Activated CD4-positive, alpha-beta T cell treated with anti-CD3 and anti-CD28 coated beads for 36 hours (primary cell): Measurements from ENCODE around the gene GP1BB. TPM values are rescaled to one million over a fixed set of nuclear protein-coding genes. Genes with fewer than 3 reads are reported as not detected.
"Not testable (repeated sequence)": the region's sequence is repeated elsewhere in the genome, so short reads cannot be mapped to it uniquely, and the experiment has no call there.

ENCODE experiments used
- ATAC-seq: fragments of 200-7000 bp; cut with Tn5 transposase; one replicate; pipeline ENCODE4 v1.10.0; 2021; ENCODE audit warnings: mild to moderate bottlenecking, moderate library complexity
- CTCF ChIA-PET: fragments of 350-600 bp; sonication (Branson Sonifier 250); formaldehyde crosslinking; loops from one replicate; lab custom pipeline; 2021; ENCODE audit warnings: antibody characterized with exemption; lab: Charles Lee
- POLR2A ChIA-PET: fragments of 350-600 bp; sonication (Branson Sonifier 250); formaldehyde crosslinking; loops from one replicate; lab custom pipeline; 2021; ENCODE audit warnings: antibody characterized with exemption, inconsistent platforms; lab: Charles Lee
- DNase-seq: peaks from one replicate; pipeline ENCODE4 v3.0.0-alpha.2; 2020
- H3K27ac Mint-ChIP-seq: one replicate; pipeline ENCODE4 v1.8.0; 2021; ENCODE audit warnings: mixed read lengths
- H3K27me3 Mint-ChIP-seq: one replicate; pipeline ENCODE4 v1.8.0; 2021; ENCODE audit warnings: mixed read lengths
- H3K36me3 Mint-ChIP-seq: one replicate; pipeline ENCODE4 v1.8.0; 2021; ENCODE audit warnings: low read depth, mixed read lengths
- H3K4me1 Mint-ChIP-seq: one replicate; pipeline ENCODE4 v1.8.0; 2021; ENCODE audit warnings: mixed read lengths
- H3K4me3 Mint-ChIP-seq: one replicate; pipeline ENCODE4 v1.8.0; 2021; ENCODE audit warnings: mild to moderate bottlenecking, moderate library complexity, mixed read lengths
- H3K9me3 Mint-ChIP-seq: one replicate; pipeline ENCODE4 v1.8.0; 2021; ENCODE audit warnings: low read depth, mixed read lengths
- intact Hi-C, 2 experiments: fragments of 100-400 bp; cut with DNase I in 1 of 2; cut with micrococcal nuclease in 1 of 2; formaldehyde crosslinking; loops; one replicate each; pipeline versions ENCODE4 v1.14.2 to v1.15.1; 2022 to 2024; cut with DNase I, micrococcal nuclease
- total RNA-seq, 2 experiments: library from RNA; stranded (reverse); gene quantifications; one replicate each; pipeline ENCODE4 v1.2.3, GENCODE V29; 2021

GP1BB gene
- not detected for total RNA-seq

DNA sequence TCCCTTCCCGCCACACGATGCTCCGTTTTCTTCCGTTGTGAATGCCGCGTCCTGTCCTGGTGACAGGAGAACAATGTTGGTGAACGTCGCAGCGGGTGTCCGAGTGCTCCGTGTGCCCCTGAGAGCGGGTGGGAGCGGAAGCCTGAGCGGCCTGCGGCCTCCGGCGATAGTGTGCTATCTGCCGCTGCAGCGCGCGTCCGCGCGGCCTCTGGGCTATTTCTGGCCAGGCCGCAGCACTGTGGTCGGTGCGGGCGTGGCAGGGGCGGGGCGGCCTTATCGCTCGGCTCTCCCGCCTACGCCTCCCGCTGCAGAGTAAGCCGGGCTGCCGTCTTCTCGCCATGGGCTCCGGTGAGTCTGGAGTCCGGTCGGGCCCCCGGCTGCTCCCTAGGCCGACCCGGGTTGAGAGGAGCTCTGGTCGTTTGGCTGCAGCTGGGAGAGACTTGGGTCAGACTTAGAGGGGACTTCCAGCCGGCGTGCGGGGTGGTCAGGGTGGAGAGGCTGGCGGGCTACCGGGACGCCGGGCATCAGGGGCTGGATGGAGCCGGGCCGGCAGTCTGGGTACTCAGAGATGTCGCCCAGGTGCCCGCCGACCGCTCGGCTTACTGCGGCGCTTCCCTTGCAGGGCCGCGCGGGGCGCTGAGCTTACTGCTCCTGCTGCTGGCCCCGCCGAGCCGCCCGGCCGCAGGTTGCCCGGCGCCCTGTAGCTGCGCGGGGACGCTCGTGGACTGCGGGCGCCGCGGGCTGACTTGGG, at the start of gene GP1BB:
Gene GP1BB, plus strand, starts transcription at position 308 of the 751 bp plus-strand sequence. Its CDS starts 31 bp downstream, at position 339.
- intact Hi-C loops, result no loop called here
- ATAC-seq (peak; percentile 64), DNase-seq (peak; percentile 69)
- Mint-ChIP-seq H3K27ac (no peak within 1 kb of the TSS), H3K27me3 (peaks cover 36% of the 10 kb centered on the region), H3K4me3 (peak within 1 kb of the TSS; percentile 35), H3K36me3 (no peaks in the 10 kb centered on the region), H3K4me1 (peaks cover 9% of the 10 kb centered on the region), H3K9me3 (no peaks in the 10 kb centered on the region)
- CTCF ChIA-PET, result interaction anchor here (0.6 to 1.4 kb wide), 17 partner anchors 11 to 358 kb away, joined by 3 to 6 read pairs (median 3); no protein-coding TSS in a partner anchor
- POLR2A ChIA-PET, result interaction anchor here (0.6 kb wide), 1 partner anchor 566 kb away, joined by 4 read pairs; no protein-coding TSS in a partner anchor

DNA sequence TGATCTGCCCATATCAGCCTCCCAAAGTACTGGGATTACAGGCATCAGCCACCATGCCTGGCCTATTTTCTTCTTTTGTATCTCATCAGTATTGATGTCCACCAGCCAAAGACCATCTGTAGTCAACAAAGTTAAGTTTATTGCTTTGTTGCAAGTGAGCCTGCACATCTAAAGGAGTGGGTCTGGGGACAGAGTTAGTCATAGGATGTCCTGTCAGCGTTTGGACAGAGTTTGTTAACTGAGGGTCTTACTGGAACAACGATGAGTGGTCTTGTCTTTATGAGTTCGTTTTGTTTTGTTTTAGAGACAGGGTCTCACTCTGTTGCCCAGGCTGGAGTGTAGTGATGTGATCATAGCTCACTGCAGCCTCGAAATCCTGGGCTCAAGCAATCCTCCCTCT, 49.7 kb upstream of the GP1BB start:
- no peak for ATAC-seq
- Mint-ChIP-seq H3K9me3 (no peaks in the 10 kb centered on the region), H3K27me3 (peaks cover 5% of the 10 kb centered on the region), H3K36me3 (no peaks in the 10 kb centered on the region), H3K4me1 (no peaks in the 10 kb centered on the region), H3K4me3 (no peak overlapping the region), H3K27ac (no peak overlapping the region)
- intact Hi-C loops, result no loop called here
- ChIA-PET POLR2A (interaction anchor here (0.7 kb wide), 1 partner anchor 382 kb away, joined by 5 read pairs; the partner anchor contains the start of gene CLTCL1), CTCF (no interaction called here)
- DNase-seq, result no peak

DNA sequence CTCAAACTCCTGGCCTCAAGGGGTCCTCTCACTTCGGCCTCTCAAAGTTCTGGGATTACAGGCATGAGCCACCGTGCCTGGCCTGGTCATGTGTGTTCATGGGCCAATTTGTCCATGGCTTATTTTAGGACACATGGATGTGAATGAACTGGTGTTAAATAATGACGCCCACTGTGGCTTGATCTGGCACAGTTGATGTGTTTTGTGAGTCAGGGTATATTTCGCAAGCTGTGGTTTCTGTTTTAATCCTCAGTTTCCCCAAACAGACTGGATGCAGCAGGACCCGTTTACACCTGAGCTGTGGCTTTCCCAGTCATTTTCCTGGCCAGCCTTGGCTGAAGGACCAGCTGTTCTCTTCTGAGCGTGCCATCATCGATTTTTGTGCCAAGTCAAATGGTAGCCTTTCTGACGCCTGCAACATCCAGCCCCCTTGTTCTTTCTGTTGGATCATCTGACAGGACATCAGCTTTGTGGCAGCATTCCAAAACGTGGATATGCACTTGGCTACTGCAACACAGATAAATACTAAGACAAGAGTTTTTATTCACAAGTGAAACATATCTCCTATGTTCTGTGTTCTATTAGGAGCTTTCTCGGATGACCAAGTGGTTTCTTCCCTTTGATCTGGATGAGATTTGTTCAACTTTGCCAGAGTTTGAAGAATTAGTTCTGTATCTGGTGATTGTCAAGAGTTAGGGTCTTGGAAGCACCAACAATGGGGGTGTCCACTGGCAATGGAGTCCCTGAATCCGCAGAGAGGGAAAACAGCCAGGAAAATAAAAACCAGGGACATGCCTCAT, 49.0 kb upstream of the GP1BB start:
- ATAC-seq (no peak), DNase-seq (no peak)
- Mint-ChIP-seq H3K4me3 (no peak overlapping the region), H3K27ac (no peak overlapping the region), H3K4me1 (no peaks in the 10 kb centered on the region), H3K27me3 (peaks cover 5% of the 10 kb centered on the region), H3K9me3 (no peaks in the 10 kb centered on the region), H3K36me3 (no peaks in the 10 kb centered on the region)
- ChIA-PET POLR2A (no interaction called here), CTCF (no interaction called here)
- intact Hi-C loops, result no loop called here

- Mint-ChIP-seq H3K4me1 (no peaks in the 10 kb centered on the region), H3K9me3 (no peaks in the 10 kb centered on the region), H3K27ac (no peak overlapping the region), H3K36me3 (no peaks in the 10 kb centered on the region), H3K4me3 (no peak overlapping the region), H3K27me3 (peaks cover 5% of the 10 kb centered on the region)
- CTCF ChIA-PET, result no interaction called here
- POLR2A ChIA-PET, result no interaction called here
- DNase-seq (no peak), ATAC-seq (no peak)
- intact Hi-C loops, result loop anchor here in 1 of 2 experiments (5.0 kb wide), 1 partner anchor 42 kb away; no protein-coding TSS in a partner anchor
Observed at GRCh38 chr22:19674929-19675253, 48.4 kb upstream of the GP1BB start.

DNA sequence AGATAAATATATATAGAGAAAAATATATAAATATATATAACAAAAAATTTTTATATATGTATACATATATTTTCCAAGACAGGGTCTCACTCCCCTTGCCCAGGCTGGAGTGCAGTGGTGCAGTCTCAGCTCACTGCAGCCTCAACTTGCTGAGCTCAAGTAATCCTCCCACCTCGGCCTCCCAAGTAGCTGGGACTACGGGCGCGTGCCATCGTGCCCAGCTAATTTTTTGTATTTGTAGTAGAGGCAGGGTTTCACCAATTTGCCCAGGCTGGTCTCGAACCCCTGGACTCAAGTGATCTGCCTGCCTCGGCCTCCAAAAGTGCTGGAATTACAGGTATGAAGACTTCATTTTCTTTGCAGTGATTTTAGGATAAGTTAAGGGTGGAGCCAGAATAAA, 47.9 kb upstream of the GP1BB start:
- H3K36me3 Mint-ChIP-seq, result no peaks in the 10 kb centered on the region
- no peaks in the 10 kb centered on the region for H3K4me1 Mint-ChIP-seq
- ATAC-seq (no peak), DNase-seq (no peak)
- intact Hi-C loops, result loop anchor here in 1 of 2 experiments (5.0 kb wide), 1 partner anchor 42 kb away; no protein-coding TSS in a partner anchor
- H3K9me3 Mint-ChIP-seq, result no peaks in the 10 kb centered on the region
- no peak overlapping the region for H3K27ac Mint-ChIP-seq
- no peak overlapping the region for H3K4me3 Mint-ChIP-seq
- ChIA-PET CTCF (interaction anchor here (0.6 to 1.6 kb wide), 4 partner anchors 9 to 55 kb away, joined by 3 to 5 read pairs (median 4); partner anchors contain the start of gene GP1BB), POLR2A (interaction anchor here (0.6 kb wide), 1 partner anchor 520 kb away, joined by 3 read pairs; no protein-coding TSS in a partner anchor)
- H3K27me3 Mint-ChIP-seq, result peaks cover 5% of the 10 kb centered on the region

DNA sequence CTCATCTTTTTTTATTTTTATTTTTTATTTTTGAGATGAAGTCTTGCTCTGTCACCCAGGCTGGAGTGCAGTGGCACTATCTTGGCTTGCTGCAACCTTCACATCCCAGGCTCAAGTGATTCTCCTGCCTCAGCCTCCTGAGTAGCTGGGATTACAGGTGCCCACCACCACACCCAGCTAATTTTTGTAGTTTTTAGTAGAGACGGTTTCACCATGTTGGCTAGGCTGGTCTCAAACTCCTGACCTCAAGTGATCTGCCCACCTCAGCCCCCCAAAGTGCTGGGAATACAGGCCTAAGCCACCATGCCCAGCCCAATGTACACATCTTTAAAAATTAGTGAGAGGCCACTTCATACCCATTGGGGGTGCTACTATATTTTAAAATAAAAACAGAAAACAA, 46.9 kb upstream of the GP1BB start:
- H3K27ac Mint-ChIP-seq, ATAC-seq, H3K9me3 Mint-ChIP-seq, H3K36me3 Mint-ChIP-seq, H3K4me1 Mint-ChIP-seq, H3K4me3 Mint-ChIP-seq, DNase-seq: not testable (repeated sequence)
- intact Hi-C loops, result loop anchor here in 1 of 2 experiments (5.0 kb wide), 1 partner anchor 41 kb away; no protein-coding TSS in a partner anchor
- POLR2A ChIA-PET, result interaction anchor here (0.6 kb wide), 1 partner anchor 43 kb away, joined by 3 read pairs; no protein-coding TSS in a partner anchor
- CTCF ChIA-PET, result interaction anchor here (0.6 to 1.6 kb wide), 6 partner anchors 8 to 168 kb away, joined by 3 to 5 read pairs (median 3); partner anchors contain the start of gene GP1BB
- peaks cover 11% of the 10 kb centered on the region for H3K27me3 Mint-ChIP-seq

DNA sequence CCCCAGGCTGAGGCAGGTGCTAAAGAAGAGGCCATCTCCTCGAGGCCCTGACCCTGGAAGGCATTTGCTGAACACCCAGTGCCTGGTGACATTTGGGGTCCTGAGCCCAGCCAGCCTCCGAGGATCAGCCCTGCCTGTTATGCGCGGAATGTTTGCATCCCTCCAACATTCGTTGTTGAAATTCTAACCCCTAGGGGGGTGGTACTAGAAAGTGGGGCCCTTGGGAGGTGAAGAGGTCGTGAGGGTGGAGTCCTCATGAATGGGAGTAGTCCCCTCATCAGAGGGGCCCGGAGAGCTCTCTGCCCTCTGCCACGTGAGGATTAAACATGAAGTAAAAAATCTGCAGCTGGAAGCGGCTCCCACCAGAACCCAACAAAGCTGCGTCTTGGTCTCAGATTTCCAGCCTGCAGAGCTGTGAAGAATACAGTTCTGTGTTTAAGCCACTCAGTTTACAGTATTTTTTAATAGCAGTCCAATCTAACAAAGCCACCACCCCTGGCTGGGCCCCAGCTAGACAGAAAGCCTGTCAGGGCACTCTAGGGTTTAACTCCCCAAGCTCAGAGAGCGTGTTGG, 44.3 kb upstream of the GP1BB start:
- H3K27me3 Mint-ChIP-seq, result peaks cover 22% of the 10 kb centered on the region
- POLR2A ChIA-PET, result no interaction called here

DNA sequence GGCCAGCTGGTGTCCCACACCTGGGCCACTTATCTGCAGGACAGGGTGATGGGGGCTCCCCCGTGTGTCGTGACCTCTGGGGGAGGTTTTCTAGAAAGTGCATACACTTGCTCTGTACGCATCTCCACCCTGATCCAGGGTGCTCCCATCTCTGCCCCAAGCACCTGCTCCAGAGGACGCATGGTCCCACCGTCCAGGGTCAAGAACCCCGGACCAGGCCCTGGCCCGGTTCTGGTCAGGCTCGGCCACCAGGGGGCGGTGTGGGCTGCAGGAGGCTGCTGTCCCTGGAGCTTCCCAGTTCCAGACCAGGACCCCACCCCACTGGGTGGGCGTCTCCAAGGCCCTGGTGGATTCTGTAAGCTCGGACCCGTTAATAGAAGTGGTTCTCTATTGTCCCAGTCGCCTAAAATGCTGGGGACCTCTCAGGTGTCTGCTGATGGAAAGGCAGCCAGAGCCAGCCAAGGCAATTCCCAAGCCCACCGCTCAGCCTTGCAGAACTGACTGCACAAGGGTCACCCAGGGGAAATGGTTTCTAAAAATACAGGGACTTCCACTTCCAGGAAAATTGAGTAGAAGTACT, 43.7 kb upstream of the GP1BB start:
- POLR2A ChIA-PET, result no interaction called here
- peaks cover 19% of the 10 kb centered on the region for H3K27me3 Mint-ChIP-seq
- H3K27ac Mint-ChIP-seq, result no peak overlapping the region
- H3K4me3 Mint-ChIP-seq, result no peak overlapping the region
- H3K9me3 Mint-ChIP-seq, result no peaks in the 10 kb centered on the region
- H3K36me3 Mint-ChIP-seq, result no peaks in the 10 kb centered on the region
- H3K4me1 Mint-ChIP-seq, result peaks cover 6% of the 10 kb centered on the region
- CTCF ChIA-PET, result interaction anchor here (0.6 to 2.5 kb wide), 12 partner anchors 10 to 228 kb away, joined by 3 to 14 read pairs (median 4); no protein-coding TSS in a partner anchor
- peak; percentile 49 for ATAC-seq
- DNase-seq, result peak; percentile 67
- intact Hi-C loops, result loop anchor here (1.0 to 5.0 kb wide), 2 partner anchors 38 to 39 kb away; no protein-coding TSS in a partner anchor

More for the DNA sequence above, 44.3 kb upstream of the GP1BB start:
- intact Hi-C loops, result loop anchor here (1.0 to 5.0 kb wide), 2 partner anchors 38 to 39 kb away; no protein-coding TSS in a partner anchor
- DNase-seq, result no peak
- Mint-ChIP-seq H3K27ac (no peak overlapping the region), H3K4me3 (no peak overlapping the region), H3K36me3 (no peaks in the 10 kb centered on the region), H3K9me3 (no peaks in the 10 kb centered on the region), H3K4me1 (peaks cover 6% of the 10 kb centered on the region)
- CTCF ChIA-PET, result interaction anchor here (0.7 to 2.5 kb wide), 12 partner anchors 10 to 963 kb away, joined by 3 to 14 read pairs (median 3); no protein-coding TSS in a partner anchor
- no peak for ATAC-seq

- Mint-ChIP-seq H3K27ac (no peak overlapping the region), H3K27me3 (peaks cover 19% of the 10 kb centered on the region), H3K9me3 (no peaks in the 10 kb centered on the region), H3K4me1 (peaks cover 6% of the 10 kb centered on the region), H3K4me3 (no peak overlapping the region), H3K36me3 (no peaks in the 10 kb centered on the region)
- DNase-seq, result no peak
- CTCF ChIA-PET, result interaction anchor here (0.6 to 2.5 kb wide), 7 partner anchors 9 to 263 kb away, joined by 3 to 6 read pairs (median 4); no protein-coding TSS in a partner anchor
- no peak for ATAC-seq
- intact Hi-C loops, result no loop called here
- POLR2A ChIA-PET, result no interaction called here
Observed at GRCh38 chr22:19680287-19680881, 43.0 kb upstream of the GP1BB start.
